Measurements from ENCODE around the gene HTT. TPM values are rescaled to one million over a fixed set of nuclear protein-coding genes. Genes with fewer than 3 reads are reported as not detected.

The HTT gene
- total and polyA plus RNA-seq, 9 of the 15 experiments (the other 6 are each of a cell fraction or from before 2014, with no cell fraction given): 0.66 to 31.6 (median 14.7) TPM

GRCh38 chr4:3262208-3263052, 187.9 kb downstream of the HTT start (continued):
- TF ChIP-seq TAF15 (IDR thresholded peaks at IDR 0.05; ENCODE audit: low read depth, low read length) (no peak), THRB (CRISPR knock-in tag; conservative IDR thresholded peaks at IDR 0.05) (no peak), CBX5 (IDR thresholded peaks at IDR 0.05; ENCODE audit: borderline replicate concordance, low read depth) (no peak), HMG20A (CRISPR knock-in tag; conservative IDR thresholded peaks at IDR 0.05) (no peak), TRIM28 (IDR thresholded peaks at IDR 0.05) (no peak), SPI1 (IDR thresholded peaks at IDR 0.05; ENCODE audit: borderline replicate concordance, low read depth, low read length) (no peak), ZFP30 (CRISPR knock-in tag; IDR thresholded peaks at IDR 0.05; ENCODE audit: borderline replicate concordance) (no peak), ZNF311 (CRISPR knock-in tag; IDR thresholded peaks at IDR 0.05) (no peak), MBD1 (CRISPR knock-in tag; IDR thresholded peaks at IDR 0.05) (no peak), ZNF146 (CRISPR knock-in tag; IDR thresholded peaks at IDR 0.05; ENCODE audit: unreplicated experiment) (no peak)
